NCI-H345 (cell line): Measurements from ENCODE around the gene ZSCAN20.

Experiments
- DNase-seq: peaks from one replicate; lab custom pipeline; 2025; lab: John Stamatoyannopoulos, UW

The ZSCAN20 gene

DNA sequence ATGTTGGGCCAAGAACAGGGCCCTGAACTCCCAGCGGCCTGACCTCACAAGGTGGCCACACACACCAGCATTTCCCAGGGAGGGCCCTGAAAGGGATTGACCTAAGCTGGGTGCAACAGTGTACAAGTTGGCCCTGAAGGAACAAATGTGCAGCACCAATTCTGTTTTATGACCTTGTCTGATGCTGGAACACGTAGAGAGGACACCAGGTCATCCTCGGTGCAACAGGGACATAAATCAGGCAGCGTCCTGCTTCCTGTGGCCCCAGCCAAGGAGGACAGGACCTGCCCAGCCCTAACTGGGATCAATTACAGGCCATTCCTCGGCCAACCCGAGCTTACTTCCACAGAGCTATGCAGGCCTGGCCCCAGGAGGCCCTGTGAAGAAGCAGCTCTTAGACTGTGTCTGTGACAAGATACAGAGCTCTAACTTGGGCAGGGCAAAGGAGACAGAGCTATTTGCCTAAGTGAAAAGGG, 28.7 kb upstream of the ZSCAN20 start:
- DNase-seq = no peak

DNA sequence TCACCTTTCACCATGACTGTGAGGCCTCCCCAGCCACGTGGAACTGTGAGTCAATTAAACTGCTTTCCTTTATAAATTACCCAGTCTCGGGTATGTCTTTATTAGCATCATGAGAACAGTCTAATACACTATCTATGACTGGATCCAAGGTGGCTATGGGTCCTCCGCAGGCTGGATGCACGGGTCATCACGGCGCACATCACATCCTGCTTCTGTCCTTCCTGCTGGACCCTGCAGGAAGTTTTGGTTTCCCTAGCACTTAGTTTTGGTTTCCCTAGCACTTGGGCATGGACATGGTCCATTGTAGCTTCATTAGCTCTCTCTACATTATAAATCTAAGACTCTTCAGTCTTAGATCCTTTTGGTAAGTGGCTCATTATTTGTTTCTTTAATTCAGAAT, 27.3 kb upstream of the ZSCAN20 start:
- no peak for DNase-seq

- DNase-seq = no peak
Measured at GRCh38 chr1:33446590-33446989, 25.9 kb upstream of the ZSCAN20 start.

- peak; percentile 14 for DNase-seq
Measured at GRCh38 chr1:33454646-33455282, 17.7 kb upstream of the ZSCAN20 start.

GRCh38 chr1:33455539-33456501, 16.6 kb upstream of the ZSCAN20 start:
- peak; percentile 63 for DNase-seq

- DNase-seq = no peak
Measured at GRCh38 chr1:33456502-33456886, 16.0 kb upstream of the ZSCAN20 start.

- no peak for DNase-seq
Measured at GRCh38 chr1:33459691-33460090, 12.8 kb upstream of the ZSCAN20 start.

GRCh38 chr1:33460144-33460543, 12.3 kb upstream of the ZSCAN20 start:
- no peak for DNase-seq

DNA sequence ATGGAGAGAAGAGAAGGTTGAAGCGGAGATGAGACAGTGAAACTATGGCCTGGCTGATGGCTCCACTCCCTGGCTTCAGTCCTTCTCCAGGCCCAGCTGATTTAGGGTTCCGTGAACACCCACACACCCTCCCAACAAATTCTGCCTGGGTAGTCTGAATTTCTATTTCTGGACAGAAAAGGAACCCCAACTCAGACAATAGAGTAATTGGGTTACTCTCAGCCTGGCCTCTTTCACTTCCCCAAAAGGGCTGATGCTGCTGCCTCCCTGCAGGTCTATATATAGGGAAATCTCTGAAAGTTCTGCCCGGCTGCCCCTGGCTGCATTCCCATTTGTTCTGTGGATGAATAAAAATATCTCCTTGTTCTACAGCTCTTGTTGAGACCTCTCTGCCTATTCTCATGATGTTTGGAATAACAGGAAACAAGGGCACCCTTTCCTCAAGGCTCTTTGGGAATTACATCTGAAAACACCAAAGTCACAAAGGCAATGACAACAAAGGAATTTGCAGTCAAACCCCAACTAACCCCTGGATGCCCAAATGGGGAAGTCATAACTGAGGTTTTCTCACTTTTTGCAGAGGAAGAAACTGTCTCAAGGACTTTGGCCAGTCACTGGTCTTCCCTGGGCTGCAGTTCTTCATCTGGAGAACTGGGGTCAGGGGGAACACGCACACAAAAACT, 11.4 kb upstream of the ZSCAN20 start:
- DNase-seq = no peak

- DNase-seq = no peak
Measured at GRCh38 chr1:33462405-33463164, 9.9 kb upstream of the ZSCAN20 start.

GRCh38 chr1:33464552-33464951, 7.9 kb upstream of the ZSCAN20 start:
- DNase-seq = no peak

DNA sequence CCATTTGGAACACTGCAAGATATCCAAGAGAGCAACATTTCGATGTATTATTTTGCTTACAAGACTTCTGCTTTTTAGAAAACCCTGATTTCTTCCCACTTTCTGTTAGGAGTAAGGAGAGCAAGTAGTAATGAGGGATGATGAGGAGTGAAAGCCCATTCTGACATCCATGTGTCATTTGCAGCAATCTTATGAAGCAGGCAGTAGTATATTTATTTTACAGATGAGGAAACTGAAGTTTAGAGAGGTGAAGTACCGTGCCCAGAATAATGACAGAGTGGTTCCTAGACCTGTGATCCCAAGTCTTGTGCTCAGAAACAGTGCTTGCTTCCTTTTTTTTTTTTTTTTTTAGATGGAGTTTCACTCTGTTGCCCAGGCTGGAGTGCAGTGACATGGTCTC, 7.1 kb upstream of the ZSCAN20 start:
- no peak for DNase-seq

DNA sequence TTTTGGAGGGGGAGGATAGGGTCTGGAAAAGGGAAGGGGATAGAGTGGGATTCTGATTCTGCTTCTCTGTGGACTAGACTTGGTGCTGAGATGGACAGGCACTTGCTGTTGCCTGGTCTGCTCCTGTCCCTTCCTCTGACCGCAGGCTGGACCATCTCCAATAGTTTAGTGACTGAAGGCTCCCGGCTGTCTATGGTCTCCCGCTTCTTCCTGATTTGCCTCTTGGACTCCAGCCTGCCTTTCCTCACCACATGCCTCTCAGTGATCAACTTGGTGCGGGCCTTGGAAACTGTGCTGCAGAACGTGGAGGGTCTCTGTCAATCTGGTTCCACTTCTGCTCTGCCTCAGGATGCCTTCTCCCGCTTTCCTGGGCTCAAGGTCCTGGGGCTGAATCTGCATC, 6.3 kb upstream of the ZSCAN20 start:
- no peak for DNase-seq

- no peak for DNase-seq
Measured at GRCh38 chr1:33468011-33468410, 4.4 kb upstream of the ZSCAN20 start.

- no peak for DNase-seq
Measured at GRCh38 chr1:33468531-33468930, 3.9 kb upstream of the ZSCAN20 start.

DNA sequence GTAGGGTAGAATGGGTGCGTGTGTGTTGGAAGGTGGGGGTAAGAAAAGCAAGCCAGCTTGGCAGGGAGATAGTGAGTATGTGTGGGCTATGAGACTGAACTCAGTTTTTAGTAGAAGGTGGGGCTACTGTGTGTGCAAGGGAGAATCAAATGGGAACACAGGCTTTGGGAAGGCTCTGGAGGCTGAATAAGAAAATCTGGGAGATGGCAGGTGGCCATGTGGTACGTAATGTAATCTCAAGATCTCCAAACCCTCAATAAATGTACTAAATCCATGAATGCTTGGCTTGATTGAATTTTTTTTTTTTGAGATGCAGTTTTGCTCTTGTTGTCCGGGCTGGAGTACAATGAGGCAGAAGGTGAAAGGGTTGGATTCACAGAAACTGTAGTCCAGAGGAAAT, 3.5 kb upstream of the ZSCAN20 start:
- no peak for DNase-seq

DNA sequence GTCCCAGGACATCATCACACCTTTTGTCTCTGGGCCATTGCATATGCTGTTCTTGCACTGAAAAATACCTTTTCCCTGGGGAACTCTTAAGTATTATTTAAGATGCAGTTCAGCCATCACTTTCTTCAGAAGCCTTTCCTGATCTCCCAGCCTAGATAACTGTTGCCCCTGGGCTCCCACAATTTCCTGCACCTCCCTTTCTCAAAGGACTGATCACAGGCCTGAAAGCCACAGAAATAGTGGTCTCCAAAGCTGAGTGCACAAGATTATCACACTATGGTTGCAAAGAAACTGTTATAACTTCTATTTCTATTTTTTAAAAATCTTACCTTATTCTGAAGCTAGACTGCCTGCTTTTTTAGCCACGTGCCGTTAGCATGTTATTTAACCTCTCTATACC, 2.8 kb upstream of the ZSCAN20 start:
- DNase-seq = no peak

- DNase-seq = peak; percentile 82
Measured at GRCh38 chr1:33470495-33471012, 1.9 kb upstream of the ZSCAN20 start.

DNA sequence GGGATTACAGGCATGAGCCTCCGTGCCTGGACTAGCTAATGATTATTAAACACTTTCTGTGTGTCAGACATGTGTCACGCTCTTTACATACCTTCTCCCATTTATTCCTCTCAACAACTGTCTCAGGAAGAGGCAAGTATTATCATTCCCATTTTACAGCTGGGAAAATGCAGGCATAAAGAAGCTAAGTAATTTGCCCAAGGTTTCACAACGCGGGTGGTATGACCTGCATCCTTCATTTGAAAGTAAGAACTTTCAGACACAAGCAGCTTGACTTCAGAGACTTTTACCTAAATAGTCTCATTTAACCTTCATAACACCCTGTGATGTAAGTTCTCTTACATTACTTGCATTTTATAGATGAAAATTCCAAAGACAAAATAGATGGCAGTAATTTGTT, 1.0 kb upstream of the ZSCAN20 start:
- no peak for DNase-seq

DNA sequence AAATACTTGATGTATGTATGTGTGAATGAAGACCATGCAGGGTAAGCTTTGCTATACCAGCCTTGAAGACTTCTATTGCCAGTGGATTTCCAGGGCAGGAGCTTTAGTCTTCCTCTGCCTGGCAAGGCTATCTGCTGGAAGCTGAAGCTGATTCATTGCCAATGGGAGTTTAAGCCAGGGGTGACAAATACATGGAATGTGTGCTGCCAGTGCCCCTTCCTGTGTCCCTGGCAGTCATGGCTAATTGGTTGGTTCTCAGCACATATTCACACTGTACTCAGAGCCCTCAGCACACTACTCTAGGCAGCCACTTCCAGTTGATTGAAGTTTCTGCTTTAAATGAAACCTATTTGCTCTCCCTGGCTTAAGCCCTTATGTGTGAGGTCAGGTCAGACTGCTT, 1.5 kb downstream of the ZSCAN20 start:
- no peak for DNase-seq

DNA sequence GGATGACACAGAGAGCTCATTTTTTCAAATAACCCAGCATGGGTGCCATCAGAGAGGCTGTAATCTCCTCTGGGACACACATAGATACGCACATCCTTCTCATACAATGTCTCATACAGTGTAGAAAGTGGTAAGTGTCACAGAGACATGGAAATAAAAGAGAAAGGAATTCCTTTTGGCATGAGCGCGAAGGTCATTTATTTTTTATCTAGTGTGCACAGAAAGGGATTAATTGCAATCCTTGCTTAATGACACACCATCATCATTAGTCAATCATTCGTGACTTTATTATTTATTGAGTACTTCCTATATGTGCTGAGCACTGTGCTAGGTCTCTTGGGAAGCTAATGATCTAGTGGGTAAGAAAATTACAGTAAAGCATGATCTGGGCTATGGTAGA, 5.0 kb downstream of the ZSCAN20 start:
- no peak for DNase-seq

- DNase-seq = no peak
Measured at GRCh38 chr1:33482412-33482811, 10.0 kb downstream of the ZSCAN20 start.
